Spleen (tissue), 11 donors: ENCODE results near the gene SMO. TPM values are rescaled to one million over a fixed set of nuclear protein-coding genes. Genes with fewer than 3 reads are reported as not detected.

Experiments used
- DNase-seq: peaks from one replicate; pipeline ENCODE4 v3.0.0-alpha.2; 2020
- H3K27ac ChIP-seq, 8 donors: fragments of 200-600 bp; sonication (generic) in 7 of 8; 1 replicate in 4 of 8; 2 replicates in 4 of 8; pipeline versions ENCODE4 v1.5.0 to v1.8.0; 2016 to 2021; ENCODE audit warnings: inconsistent platforms in 4 of 8, mild to moderate bottlenecking in 4 of 8, moderate library complexity in 1 of 8
- H3K27me3 ChIP-seq, 7 donors: fragments of 200-600 bp; sonication (generic) in 6 of 7; replicated peaks in 1 of 7; 1 replicate in 4 of 7; 2 replicates in 3 of 7; pipeline versions ENCODE4 v1.5.0 to v1.8.0; 2016 to 2021; ENCODE audit warnings: inconsistent platforms in 3 of 7, mild to moderate bottlenecking in 1 of 7
- H3K36me3 ChIP-seq, 6 donors: fragments of 200-600 bp; sonication (generic) in 5 of 6; 1 replicate in 4 of 6; 2 replicates in 2 of 6; pipeline versions ENCODE4 v1.5.0 to v1.8.0; 2016 to 2021; ENCODE audit warnings: inconsistent platforms in 2 of 6
- H3K4me1 ChIP-seq, 6 donors: fragments of 200-600 bp; sonication (generic) in 5 of 6; 1 replicate in 3 of 6; 2 replicates in 3 of 6; pipeline versions ENCODE4 v1.5.0 to v1.8.0; 2016 to 2021; ENCODE audit warnings: inconsistent platforms in 3 of 6
- H3K4me3 ChIP-seq, 8 donors: fragments of 200-600 bp; sonication (generic) in 7 of 8; 1 replicate in 4 of 8; 2 replicates in 4 of 8; pipeline versions ENCODE4 v1.5.0 to v1.8.0; 2016 to 2021; ENCODE audit warnings: inconsistent platforms in 4 of 8, mild to moderate bottlenecking in 4 of 8, moderate library complexity in 2 of 8
- H3K9me3 ChIP-seq, 8 donors: fragments of 200-600 bp; sonication (generic) in 7 of 8; 1 replicate in 4 of 8; 2 replicates in 4 of 8; pipeline versions ENCODE4 v1.5.0 to v1.8.0; 2016 to 2021; ENCODE audit warnings: inconsistent platforms in 4 of 8
- CTCF ChIP-seq, 11 experiments: fragments of 200-600 bp in 7 of 11; fragments of 450-650 bp in 4 of 11; sonication (generic) in 4 of 11; IDR thresholded peaks in 8 of 11; conservative IDR thresholded peaks in 3 of 11; 1 replicate in 7 of 11; 2 replicates in 4 of 11; pipeline versions ENCODE4 v1.4.0 to v1.8.0; 2016 to 2021; ENCODE audit warnings: antibody characterized with exemption in 11 of 11, inconsistent platforms in 4 of 11, mild to moderate bottlenecking in 1 of 11
- POLR2A ChIP-seq, 3 donors: fragments of 450-650 bp; IDR thresholded peaks; one replicate each; pipeline ENCODE4 v1.5.1; 2017; ENCODE audit warnings: antibody characterized with exemption in 3 of 3, mild to moderate bottlenecking in 1 of 3
- POLR2AphosphoS5 ChIP-seq, 3 donors: sonication (generic); formaldehyde crosslinking; IDR thresholded peaks; one replicate each; pipeline ENCODE4 v1.5.1; 2017; ENCODE audit warnings: antibody characterized with exemption in 3 of 3
- WGBS, 5 donors: extraction: QIAGEN DNeasy Blood & Tissue Kit in 3 of 5; methylation state at CpG; one replicate each; pipeline versions ENCODE4 v1.1.5 to v1.1.7; 2013 to 2018; 5-methylcytosine and 5-hydroxymethylcytosine counted together
- intact Hi-C: fragments of 100-400 bp; cut with DNase I; formaldehyde crosslinking; loops from one replicate; pipeline ENCODE4 v1.15.0; 2023; ENCODE audit warnings: low total_unique reads
- polyA plus RNA-seq, 3 donors: library from polyadenylated mRNA; stranded (reverse); fragments of 200-250 nt; gene quantifications; one replicate each; pipeline ENCODE4 v1.2.1, GENCODE V29; 2013
- total RNA-seq, 7 donors: library from RNA; depleted of rRNA in 3 of 7; stranded (reverse); fragments of >200 nt in 3 of 7; fragmentation: NEBNext Ultra II Directional in 4 of 7; extraction: Animal tissue kit (Norgen Biotek cat#: 25700) in 4 of 7; gene quantifications; one replicate each; pipeline versions ENCODE4 v1.1.0 to v1.2.1, GENCODE V29; 2016 to 2021
- donor health status: healthy with polysubstance abuse.
- donor health status: DM: no; HTN: no; CAD: no; lungs with moderate emphysema.
- donor health status: DM: no; HTN: no; CAD: no.
- donor health status: Bipolar disorder and iron deficiency.
- donor health status: healthy.
- donor health status: DM: no; HTN: no; CAD: no.
- donor health status: DM: yes; HTN: yes; CAD: no.

SMO gene
- total and polyA plus RNA-seq, 10 donors, result 1.4 to 4.7 (median 2.8) TPM

- TF ChIP-seq CTCF (IDR thresholded peaks at IDR 0.05 in 8 of 11, conservative IDR thresholded peaks at IDR 0.05 in 3 of 11) (no peak), POLR2AphosphoS5 (IDR thresholded peaks at IDR 0.05) (peak in 1 of 3 donors; percentile 51), POLR2A (IDR thresholded peaks at IDR 0.05) (peak in 1 of 3 donors; percentile 3)
- H3K36me3 ChIP-seq, result peaks cover 0 to 18% (median 0%) of the 10 kb centered on the region in 6 donors
- intact Hi-C loops, result no loop called here
- DNase-seq, result no peak
- WGBS, 5 donors, result 40 to 56% (median 49%) methylated on average over 8 of the region's 8 CpGs
- H3K4me1 ChIP-seq, result peaks cover 11 to 74% (median 59%) of the 10 kb centered on the region in 6 donors
- no peaks in the 10 kb centered on the region for H3K9me3 ChIP-seq
- H3K27me3 ChIP-seq, result peaks cover 0 to 28% (median 10%) of the 10 kb centered on the region in 7 donors
- peak overlapping the region in 4 of 8 donors; percentile 78 to 88 (median 84) for H3K27ac ChIP-seq
- H3K4me3 ChIP-seq, result peak overlapping the region in 4 of 8 donors; percentile 53 to 83 (median 62)
Measured at GRCh38 chr7:129146237-129146979, 42.0 kb upstream of the SMO start.

GRCh38 chr7:129147731-129148130, 40.7 kb upstream of the SMO start:
- H3K27me3 ChIP-seq, result peaks cover 0 to 25% (median 10%) of the 10 kb centered on the region in 7 donors
- H3K4me3 ChIP-seq, result no peak overlapping the region
- H3K27ac ChIP-seq, result peak overlapping the region in 3 of 8 donors; percentile 13 to 85 (median 82)
- H3K9me3 ChIP-seq, result no peaks in the 10 kb centered on the region
- no peak for DNase-seq
- intact Hi-C loops, result no loop called here
- WGBS, 5 donors, result 55 to 79% (median 70%) methylated on average over 2 to 3 of the region's 3 CpGs
- TF ChIP-seq POLR2AphosphoS5 (IDR thresholded peaks at IDR 0.05), result no peak
- no peak for TF ChIP-seq POLR2A (IDR thresholded peaks at IDR 0.05)
- TF ChIP-seq CTCF (IDR thresholded peaks at IDR 0.05 in 8 of 11, conservative IDR thresholded peaks at IDR 0.05 in 3 of 11), result no peak
- H3K36me3 ChIP-seq, result peaks cover 0 to 18% (median 0%) of the 10 kb centered on the region in 6 donors
- H3K4me1 ChIP-seq, result peaks cover 11 to 74% (median 59%) of the 10 kb centered on the region in 6 donors

- WGBS, 5 donors, result 49 to 72% (median 54%) methylated on average over 6 to 8 of the region's 8 CpGs
- DNase-seq, result no peak
- Histone ChIP-seq H3K36me3 (peaks cover 0 to 18% (median 0%) of the 10 kb centered on the region in 6 donors), H3K27ac (peak overlapping the region in 1 of 8 donors; percentile 7), H3K9me3 (no peaks in the 10 kb centered on the region), H3K27me3 (peaks cover 0 to 9% (median 4%) of the 10 kb centered on the region in 7 donors), H3K4me3 (no peak overlapping the region), H3K4me1 (peaks cover 11 to 61% (median 50%) of the 10 kb centered on the region in 6 donors)
- TF ChIP-seq POLR2A (IDR thresholded peaks at IDR 0.05) (no peak), POLR2AphosphoS5 (IDR thresholded peaks at IDR 0.05) (no peak), CTCF (IDR thresholded peaks at IDR 0.05 in 8 of 11, conservative IDR thresholded peaks at IDR 0.05 in 3 of 11) (no peak)
- intact Hi-C loops, result no loop called here
Measured at GRCh38 chr7:129149511-129149910, 38.9 kb upstream of the SMO start.
